NCI-H82 treated with DMSO at 0.1 percent for 48 hours (cell line): ENCODE results near the gene PDE4B.
"Not testable (repeated sequence)": the region's sequence is repeated elsewhere in the genome, so short reads cannot be mapped to it uniquely, and the experiment has no call there.

Source experiments
- DNase-seq: peaks from one replicate; lab custom pipeline; 2025; ENCODE audit not compliant: unreplicated experiment; lab: John Stamatoyannopoulos, UW

Gene PDE4B

DNA sequence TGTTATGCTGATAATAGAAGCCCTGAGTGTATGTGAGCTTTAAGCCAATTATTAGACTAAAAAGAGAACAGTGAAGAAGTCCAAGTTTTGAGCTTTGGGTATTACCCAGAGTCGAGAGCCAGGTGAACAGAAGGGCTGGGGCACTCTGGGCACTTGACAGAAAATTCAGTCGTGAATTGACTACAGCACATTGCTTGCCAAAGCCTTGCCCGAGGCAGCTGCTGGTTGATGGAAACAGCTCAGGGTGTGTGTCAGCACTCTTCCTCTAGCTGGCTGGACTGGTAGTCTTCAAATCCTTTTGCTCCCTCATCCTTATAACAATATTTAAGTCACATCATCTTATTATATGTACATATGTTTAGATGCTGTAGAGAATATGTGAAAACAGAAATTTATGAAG lies 21.3 kb downstream of the PDE4B start:
- no peak for DNase-seq

- DNase-seq, result no peak
These were observed 22.1 kb downstream of the PDE4B start for GRCh38 chr1:65814752-65815151.

- DNase-seq, result no peak
These were observed 25.2 kb downstream of the PDE4B start for GRCh38 chr1:65817891-65818290.

GRCh38 chr1:65818966-65819365 lies 26.3 kb downstream of the PDE4B start:
- no peak for DNase-seq

DNA sequence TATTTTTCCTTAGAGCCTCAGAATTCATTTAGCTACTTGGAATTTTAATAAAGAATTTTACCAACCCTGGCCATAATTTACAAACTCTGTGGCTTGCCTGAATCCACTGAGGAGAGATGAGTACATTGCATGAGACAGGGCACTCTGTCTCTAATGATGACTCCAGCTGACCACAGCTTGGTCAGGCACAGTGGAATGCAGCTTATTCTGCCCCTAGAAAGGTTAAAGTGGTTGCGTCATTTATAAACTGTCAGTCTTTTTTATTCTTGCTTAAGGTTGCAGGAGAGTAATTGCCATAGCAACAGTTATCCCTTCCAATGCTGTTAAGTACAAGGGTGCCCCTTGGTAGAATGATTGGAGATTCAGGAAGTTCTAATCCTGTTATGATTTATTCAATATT lies 28.3 kb downstream of the PDE4B start:
- DNase-seq, result no peak

DNA sequence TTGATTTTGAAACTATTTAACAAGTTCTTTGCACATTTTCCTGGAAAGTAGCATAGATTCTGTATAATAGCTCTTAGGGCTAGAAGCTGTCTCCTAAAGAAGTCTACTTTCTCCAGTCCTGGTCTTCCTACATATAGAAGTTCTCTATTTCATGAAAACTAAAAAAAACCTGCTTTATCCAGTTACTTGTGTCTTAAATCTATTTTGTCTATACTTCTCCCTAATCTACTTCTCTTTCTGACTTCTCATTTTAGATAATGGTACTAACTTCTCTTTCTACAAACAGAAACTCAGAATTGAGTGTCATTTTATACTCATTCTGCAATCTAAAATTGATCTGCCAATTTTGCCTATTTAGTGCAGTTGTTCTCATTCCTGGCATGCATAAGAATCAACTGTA lies 28.7 kb downstream of the PDE4B start:
- DNase-seq, result no peak

- DNase-seq, result no peak
These were observed 31.4 kb downstream of the PDE4B start for GRCh38 chr1:65824103-65824502.

DNA sequence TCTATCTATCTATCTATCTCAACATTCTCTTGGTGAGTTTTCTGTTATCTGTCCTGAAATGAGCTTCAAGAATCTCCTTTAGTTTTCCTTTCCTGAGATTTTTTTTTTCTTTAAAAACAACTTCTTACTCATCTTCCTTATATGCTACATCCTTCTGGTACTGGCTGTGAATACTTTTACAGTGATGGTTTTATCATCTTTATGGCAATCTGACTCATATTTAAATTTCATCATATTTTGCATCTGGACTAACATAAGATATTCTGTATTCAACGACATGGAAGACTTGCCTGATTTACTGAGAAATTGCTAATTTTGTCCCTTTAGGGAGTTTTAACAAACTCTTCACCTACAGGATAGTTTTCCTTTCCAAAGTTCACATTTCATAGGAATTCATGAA lies 33.0 kb downstream of the PDE4B start:
- no peak for DNase-seq

DNA sequence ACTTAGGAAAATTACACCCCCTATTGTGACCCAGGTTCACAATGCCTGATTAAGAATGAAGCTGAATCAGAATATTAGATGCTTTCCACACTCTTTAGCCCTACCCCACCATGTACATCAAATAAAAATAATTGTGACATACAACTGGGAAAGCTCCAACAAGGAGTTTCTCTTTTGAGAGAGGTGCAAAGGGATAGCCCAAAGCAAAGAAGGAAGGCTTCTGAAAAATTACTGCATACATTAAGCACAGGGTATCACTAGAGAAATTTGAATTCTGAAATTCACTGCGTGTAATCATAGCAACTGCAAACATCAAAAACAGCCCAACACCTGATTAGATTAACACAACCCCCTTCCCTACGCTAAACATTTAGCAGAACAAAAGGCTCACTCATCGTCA lies 34.1 kb downstream of the PDE4B start:
- DNase-seq, result no peak

DNA sequence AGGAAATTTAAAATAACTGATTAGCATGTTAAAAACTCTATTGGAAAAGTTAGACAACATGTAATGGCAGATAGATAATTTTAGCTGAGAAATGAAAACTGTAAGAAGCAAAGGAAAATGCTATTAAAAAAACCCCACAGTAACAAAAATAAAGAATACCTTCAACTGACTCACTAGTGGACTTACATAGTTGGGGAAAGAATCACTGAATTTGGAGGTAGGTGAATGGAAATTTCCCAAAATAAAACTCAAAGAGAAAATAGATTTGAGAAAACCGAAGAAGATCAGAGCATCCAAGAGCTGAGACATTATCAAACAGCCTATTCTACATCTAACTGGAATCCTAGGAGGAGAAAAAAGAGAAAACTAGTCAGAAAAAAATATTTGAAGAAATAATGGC lies 34.7 kb downstream of the PDE4B start:
- no peak for DNase-seq

DNA sequence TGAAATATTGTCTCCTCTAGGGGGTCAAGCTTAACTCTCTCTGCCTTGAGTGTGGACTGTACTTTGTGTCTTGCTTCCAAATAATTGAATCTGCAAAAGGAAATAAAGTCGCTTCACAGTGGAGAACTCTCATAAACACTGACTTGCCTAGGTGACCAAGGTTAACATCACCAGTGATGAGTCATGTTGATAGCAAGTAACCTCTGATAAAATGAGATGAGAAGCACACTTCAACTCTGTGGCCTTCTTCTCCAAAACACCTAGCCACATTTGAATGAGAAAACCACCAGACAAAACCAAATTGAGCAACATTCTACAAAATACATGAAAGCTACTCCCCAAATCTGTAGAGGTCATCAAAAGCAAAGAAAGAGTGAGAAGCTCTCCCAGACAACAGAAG lies 37.6 kb downstream of the PDE4B start:
- no peak for DNase-seq

- no peak for DNase-seq
These were observed 39.6 kb downstream of the PDE4B start for GRCh38 chr1:65832296-65832695.

- DNase-seq, result no peak
These were observed 44.0 kb downstream of the PDE4B start for GRCh38 chr1:65836686-65837085.

GRCh38 chr1:65840683-65841082 lies 48.0 kb downstream of the PDE4B start:
- no peak for DNase-seq

GRCh38 chr1:65844296-65844695 lies 51.6 kb downstream of the PDE4B start:
- no peak for DNase-seq

DNA sequence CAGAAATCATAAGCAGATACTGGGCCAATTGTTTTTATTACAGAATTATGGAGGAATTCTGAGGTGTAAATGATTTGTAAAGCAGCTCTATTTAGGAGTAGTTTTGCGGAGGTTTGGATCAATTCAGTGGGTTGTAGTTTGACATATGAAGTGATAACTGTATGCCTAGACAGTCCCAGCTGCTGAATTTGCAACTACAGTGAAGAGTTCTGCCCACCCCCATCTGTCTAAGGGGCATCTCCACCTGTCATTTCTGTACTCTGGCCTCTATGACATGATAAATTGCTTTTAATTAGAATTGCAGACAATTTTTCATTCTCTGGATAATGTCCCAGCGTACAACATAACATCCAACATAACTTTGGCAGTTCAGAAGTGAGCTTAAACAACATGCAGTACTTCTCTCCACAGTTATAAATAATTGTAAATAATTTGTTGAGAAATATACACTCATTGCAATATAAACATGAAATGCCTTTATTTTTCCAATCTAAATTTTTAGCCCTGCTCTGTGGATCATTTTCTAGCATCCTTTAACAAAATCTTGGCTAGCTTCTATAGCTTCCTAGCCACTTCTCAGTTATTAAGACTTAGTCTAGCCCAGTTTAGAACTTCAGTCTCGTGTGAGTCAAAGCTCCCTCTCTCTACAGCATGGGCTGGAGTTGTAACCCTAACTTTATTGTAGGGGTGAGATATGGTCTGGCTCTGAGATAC lies 52.3 kb downstream of the PDE4B start:
- DNase-seq, result no peak

GRCh38 chr1:65845535-65846060 lies 52.9 kb downstream of the PDE4B start:
- DNase-seq, result no peak

GRCh38 chr1:65846866-65847265 lies 54.2 kb downstream of the PDE4B start:
- no peak for DNase-seq

GRCh38 chr1:65850281-65850680 lies 57.6 kb downstream of the PDE4B start:
- DNase-seq, result no peak

- DNase-seq, result not testable (repeated sequence)
These were observed 63.9 kb downstream of the PDE4B start for GRCh38 chr1:65856591-65856990.

DNA sequence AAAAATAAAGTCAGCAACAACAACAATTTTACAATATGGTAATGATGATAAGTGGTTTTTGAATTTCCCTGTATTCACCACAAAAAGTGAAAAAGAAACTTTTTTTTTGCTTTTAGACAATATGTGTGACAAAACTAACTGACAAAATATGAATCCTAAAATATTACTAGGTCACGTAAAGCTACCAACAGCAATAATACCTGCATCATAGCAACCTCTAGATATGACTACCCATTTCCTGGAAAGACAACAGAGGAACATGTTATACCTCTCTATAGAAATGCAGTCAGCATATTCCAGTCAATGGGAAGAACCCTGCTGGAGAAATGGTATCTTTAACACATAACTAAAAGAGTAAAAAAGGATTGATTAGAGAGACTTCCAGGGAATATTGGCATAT lies 73.7 kb downstream of the PDE4B start:
- DNase-seq, result no peak

DNA sequence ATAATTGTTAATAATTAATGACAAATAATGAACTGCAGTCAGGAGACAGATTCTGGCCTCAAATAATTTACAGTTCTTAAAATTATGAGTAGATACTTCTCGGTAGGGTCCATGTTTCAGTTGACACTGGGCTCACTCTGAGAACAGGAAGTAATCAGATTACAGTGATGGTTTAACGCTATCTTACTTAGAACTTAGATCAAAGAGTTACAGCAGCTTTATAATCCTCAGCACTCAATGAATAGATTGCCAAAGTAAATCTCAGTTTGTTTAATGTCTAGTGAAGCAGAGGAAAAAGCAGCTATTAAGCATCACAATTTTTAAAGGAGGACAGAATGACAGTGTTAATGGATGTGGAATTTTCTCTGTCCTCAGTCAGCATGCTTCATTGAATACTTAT lies 79.6 kb downstream of the PDE4B start:
- DNase-seq, result no peak

GRCh38 chr1:65878342-65878741 lies 85.6 kb downstream of the PDE4B start:
- not testable (repeated sequence) for DNase-seq
